Measurements from ENCODE around the gene PIWIL1.

DNA sequence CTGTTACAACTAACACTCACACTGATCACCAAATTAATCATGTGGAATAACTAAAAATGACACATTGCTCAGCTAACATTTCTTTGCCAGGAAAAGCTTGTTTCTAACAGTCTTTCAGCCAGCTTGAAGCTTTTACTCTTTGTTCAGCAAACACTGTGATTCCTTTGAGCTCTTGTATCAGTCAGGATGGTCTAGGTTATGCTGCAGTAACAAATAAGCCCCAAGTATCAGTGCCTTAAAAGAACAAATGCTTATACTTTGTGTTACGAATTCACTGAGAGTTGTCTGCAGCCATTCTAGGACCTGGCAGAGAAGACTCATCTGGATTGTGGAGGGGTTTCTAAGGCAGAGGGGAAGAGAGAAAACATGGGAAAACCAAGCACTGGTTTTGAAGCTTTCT lies 47.6 kb upstream of the PIWIL1 start:
- TF ChIP-seq, protein P1, sequence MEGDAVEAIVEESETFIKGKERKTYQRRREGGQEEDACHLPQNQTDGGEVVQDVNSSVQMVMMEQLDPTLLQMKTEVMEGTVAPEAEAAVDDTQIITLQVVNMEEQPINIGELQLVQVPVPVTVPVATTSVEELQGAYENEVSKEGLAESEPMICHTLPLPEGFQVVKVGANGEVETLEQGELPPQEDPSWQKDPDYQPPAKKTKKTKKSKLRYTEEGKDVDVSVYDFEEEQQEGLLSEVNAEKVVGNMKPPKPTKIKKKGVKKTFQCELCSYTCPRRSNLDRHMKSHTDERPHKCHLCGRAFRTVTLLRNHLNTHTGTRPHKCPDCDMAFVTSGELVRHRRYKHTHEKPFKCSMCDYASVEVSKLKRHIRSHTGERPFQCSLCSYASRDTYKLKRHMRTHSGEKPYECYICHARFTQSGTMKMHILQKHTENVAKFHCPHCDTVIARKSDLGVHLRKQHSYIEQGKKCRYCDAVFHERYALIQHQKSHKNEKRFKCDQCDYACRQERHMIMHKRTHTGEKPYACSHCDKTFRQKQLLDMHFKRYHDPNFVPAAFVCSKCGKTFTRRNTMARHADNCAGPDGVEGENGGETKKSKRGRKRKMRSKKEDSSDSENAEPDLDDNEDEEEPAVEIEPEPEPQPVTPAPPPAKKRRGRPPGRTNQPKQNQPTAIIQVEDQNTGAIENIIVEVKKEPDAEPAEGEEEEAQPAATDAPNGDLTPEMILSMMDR (conservative IDR thresholded peaks at IDR 0.05 in 1 of 2, IDR thresholded peaks at IDR 0.05 in 1 of 2; ENCODE audit: low read depth in 1 of 2, low read length in 2 of 2) = no peak
- no peak for TF ChIP-seq EZH2 (IDR thresholded peaks at IDR 0.05; ENCODE audit: low read length, missing control alignments)

Measured in fibroblast of lung (primary cell).